ENCODE data around the gene SON. TPM values are rescaled to one million over a fixed set of nuclear protein-coding genes. Genes with fewer than 3 reads are reported as not detected.

The SON gene
- total and polyA plus RNA-seq, 2 of the 4 experiments (the other 2 are of a cell fraction): 81.6 to 146 TPM

DNA sequence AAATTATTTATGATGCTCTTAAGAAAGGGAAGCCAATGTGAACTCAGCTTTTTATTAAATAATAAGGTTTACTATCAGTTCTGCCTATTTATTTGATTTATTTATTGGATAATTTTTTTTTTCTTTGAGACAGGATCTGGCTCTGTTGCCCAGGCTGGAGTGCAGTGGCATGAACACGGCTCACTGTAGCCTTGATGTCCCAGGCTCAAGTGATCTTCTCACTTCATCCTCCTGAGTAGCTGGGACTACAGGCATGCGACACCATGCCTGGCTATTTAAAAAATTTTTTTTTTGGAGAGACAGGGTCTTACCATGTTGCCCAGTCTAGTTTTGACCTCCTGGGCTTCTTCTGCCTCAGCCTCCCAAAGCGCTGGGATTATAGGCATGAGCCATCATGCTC, 30.4 kb upstream of the SON start:
- Histone ChIP-seq H2BK120ac (ENCODE audit: low read depth, low read length) (no peak overlapping the region), H2AFZ (replicated peaks; ENCODE audit: low read length, poor library complexity) (no peak overlapping the region), H3K27me3 (ENCODE audit: control insufficient read depth, insufficient read depth, low read length) (no peaks in the 10 kb centered on the region), H3K4me2 (ENCODE audit: low read depth, low read length) (no peak overlapping the region), H3K56ac (ENCODE audit: extremely low read depth, insufficient read depth, low read length) (no peak overlapping the region), H4K91ac (ENCODE audit: insufficient read depth, low read depth, low read length) (no peak overlapping the region), H4K5ac (ENCODE audit: low read depth, low read length) (no peak overlapping the region), H3K36me3 (ENCODE audit: control insufficient read depth, insufficient read depth, low read length) (peaks cover 45% of the 10 kb centered on the region), H4K20me1 (ENCODE audit: insufficient read depth, low read length) (no peaks in the 10 kb centered on the region), H3K14ac (replicated peaks; ENCODE audit: low read depth, low read length) (no peak overlapping the region), H2BK15ac (ENCODE audit: low read depth, low read length) (no peak overlapping the region), H3K79me1 (ENCODE audit: low read depth in 1 of 2, low read length in 2 of 2) (no peaks in the 10 kb centered on the region), H2AK9ac (replicated peaks; ENCODE audit: low read depth, low read length, poor library complexity) (no peak overlapping the region), H3K9me3 (ENCODE audit: control insufficient read depth, insufficient read depth, low read length) (no peaks in the 10 kb centered on the region), H4K8ac (ENCODE audit: low read depth in 2 of 2, low read length in 2 of 2) (no peak overlapping the region), H3K4me1 (ENCODE audit: control insufficient read depth, insufficient read depth, low read length) (peaks cover 7% of the 10 kb centered on the region; the same call in 1 of the 2 replicates), H3K9me1 (ENCODE audit: insufficient read depth, low read length) (no peaks in the 10 kb centered on the region), H3K9ac (ENCODE audit: low read depth, low read length) (no peak overlapping the region), H3K18ac (ENCODE audit: low read depth, low read length) (no peak overlapping the region), H2BK20ac (ENCODE audit: low read depth, low read length) (no peak overlapping the region), H2AK5ac (ENCODE audit: low read depth, low read length) (no peak overlapping the region), H2BK5ac (ENCODE audit: low read depth, low read length, poor library complexity, severe bottlenecking) (no peak overlapping the region), H3K23ac (ENCODE audit: low read depth, low read length) (no peak overlapping the region), H3K27ac (ENCODE audit: insufficient read depth, low read length) (no peak overlapping the region), H3K4ac (ENCODE audit: low read depth, low read length) (no peak overlapping the region), H3K4me3 (ENCODE audit: insufficient read depth, low read depth, low read length) (no peak overlapping the region)
- in situ Hi-C loops (cut with MboI; ENCODE audit: low sequenced_read_pairs) (no loop called here), intact Hi-C loops (cut with micrococcal nuclease) (no loop called here), dilution Hi-C loops (cut with HindIII; ENCODE audit: low sequenced_read_pairs, unreplicated experiment) (no loop called here)
- POLR2A ChIA-PET (ENCODE audit: unreplicated experiment): no interaction called here
- WGBS, 2 experiments (ENCODE audit: extremely low coverage in 2 of 2, insufficient read length in 1 of 2): 100% methylated on average over 1 of the region's 3 CpGs; no CpG with 5 or more reads in 1 of the 2 experiments
- TF ChIP-seq FOS (IDR thresholded peaks at IDR 0.05; ENCODE audit: low read depth, low read length): no peak
- no peak for TF ChIP-seq RCOR1 (IDR thresholded peaks at IDR 0.05; ENCODE audit: insufficient replicate concordance, low read length)
- no peak for TF ChIP-seq BHLHE40 (IDR thresholded peaks at IDR 0.05; ENCODE audit: low read depth, low read length)
- TF ChIP-seq CEBPB (IDR thresholded peaks at IDR 0.05; ENCODE audit: low read depth, low read length): no peak
- no peak for TF ChIP-seq MXI1 (IDR thresholded peaks at IDR 0.05; ENCODE audit: borderline replicate concordance, low read depth, low read length)
- TF ChIP-seq RAD21 (IDR thresholded peaks at IDR 0.05; ENCODE audit: low read length): no peak
- TF ChIP-seq, protein P1, sequence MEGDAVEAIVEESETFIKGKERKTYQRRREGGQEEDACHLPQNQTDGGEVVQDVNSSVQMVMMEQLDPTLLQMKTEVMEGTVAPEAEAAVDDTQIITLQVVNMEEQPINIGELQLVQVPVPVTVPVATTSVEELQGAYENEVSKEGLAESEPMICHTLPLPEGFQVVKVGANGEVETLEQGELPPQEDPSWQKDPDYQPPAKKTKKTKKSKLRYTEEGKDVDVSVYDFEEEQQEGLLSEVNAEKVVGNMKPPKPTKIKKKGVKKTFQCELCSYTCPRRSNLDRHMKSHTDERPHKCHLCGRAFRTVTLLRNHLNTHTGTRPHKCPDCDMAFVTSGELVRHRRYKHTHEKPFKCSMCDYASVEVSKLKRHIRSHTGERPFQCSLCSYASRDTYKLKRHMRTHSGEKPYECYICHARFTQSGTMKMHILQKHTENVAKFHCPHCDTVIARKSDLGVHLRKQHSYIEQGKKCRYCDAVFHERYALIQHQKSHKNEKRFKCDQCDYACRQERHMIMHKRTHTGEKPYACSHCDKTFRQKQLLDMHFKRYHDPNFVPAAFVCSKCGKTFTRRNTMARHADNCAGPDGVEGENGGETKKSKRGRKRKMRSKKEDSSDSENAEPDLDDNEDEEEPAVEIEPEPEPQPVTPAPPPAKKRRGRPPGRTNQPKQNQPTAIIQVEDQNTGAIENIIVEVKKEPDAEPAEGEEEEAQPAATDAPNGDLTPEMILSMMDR (conservative IDR thresholded peaks at IDR 0.05; ENCODE audit: low read depth, low read length): no peak
- TF ChIP-seq RFX5 (IDR thresholded peaks at IDR 0.05; ENCODE audit: low read depth, low read length): no peak
- no peak for TF ChIP-seq POLR2A (IDR thresholded peaks at IDR 0.05; ENCODE audit: low read depth, low read length)
- TF ChIP-seq, protein P2, sequence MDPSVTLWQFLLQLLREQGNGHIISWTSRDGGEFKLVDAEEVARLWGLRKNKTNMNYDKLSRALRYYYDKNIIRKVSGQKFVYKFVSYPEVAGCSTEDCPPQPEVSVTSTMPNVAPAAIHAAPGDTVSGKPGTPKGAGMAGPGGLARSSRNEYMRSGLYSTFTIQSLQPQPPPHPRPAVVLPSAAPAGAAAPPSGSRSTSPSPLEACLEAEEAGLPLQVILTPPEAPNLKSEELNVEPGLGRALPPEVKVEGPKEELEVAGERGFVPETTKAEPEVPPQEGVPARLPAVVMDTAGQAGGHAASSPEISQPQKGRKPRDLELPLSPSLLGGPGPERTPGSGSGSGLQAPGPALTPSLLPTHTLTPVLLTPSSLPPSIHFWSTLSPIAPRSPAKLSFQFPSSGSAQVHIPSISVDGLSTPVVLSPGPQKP (IDR thresholded peaks at IDR 0.05; ENCODE audit: borderline replicate concordance, low read depth, low read length): no peak
- no peak for TF ChIP-seq CHD1 (IDR thresholded peaks at IDR 0.05; ENCODE audit: low read depth, low read length)
- no peak for TF ChIP-seq SMC3 (IDR thresholded peaks at IDR 0.05; ENCODE audit: low read depth, low read length)
- TF ChIP-seq MAFK (IDR thresholded peaks at IDR 0.05; ENCODE audit: low read depth, low read length): no peak
- TF ChIP-seq, protein P3, sequence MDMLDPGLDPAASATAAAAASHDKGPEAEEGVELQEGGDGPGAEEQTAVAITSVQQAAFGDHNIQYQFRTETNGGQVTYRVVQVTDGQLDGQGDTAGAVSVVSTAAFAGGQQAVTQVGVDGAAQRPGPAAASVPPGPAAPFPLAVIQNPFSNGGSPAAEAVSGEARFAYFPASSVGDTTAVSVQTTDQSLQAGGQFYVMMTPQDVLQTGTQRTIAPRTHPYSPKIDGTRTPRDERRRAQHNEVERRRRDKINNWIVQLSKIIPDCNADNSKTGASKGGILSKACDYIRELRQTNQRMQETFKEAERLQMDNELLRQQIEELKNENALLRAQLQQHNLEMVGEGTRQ (IDR thresholded peaks at IDR 0.05; ENCODE audit: low read depth, low read length): no peak
- no peak for TF ChIP-seq MAZ (IDR thresholded peaks at IDR 0.05; ENCODE audit: borderline replicate concordance, low read depth, low read length)
- TF ChIP-seq NFE2L2 (IDR thresholded peaks at IDR 0.05; ENCODE audit: low read depth, low read length): no peak
- BruUV-seq (replicated peaks): no TSS peak
- no peak for ATAC-seq (ENCODE audit: low read depth)
- DNase-seq: no peak
- CTCF ChIA-PET: interaction anchor here (1.4 kb wide), 1 partner anchor 22 kb away, joined by 5 read pairs; no protein-coding TSS in a partner anchor

Measured in IMR-90 (cell line).